Measurements from ENCODE around the gene SS18L1. TPM values are rescaled to one million over a fixed set of nuclear protein-coding genes. Genes with fewer than 3 reads are reported as not detected.

Gene SS18L1
- polyA plus RNA-seq, 6 donors from 2014 or later: 0.41 to 1.7 (median 1.2) TPM; not detected in 1

DNA sequence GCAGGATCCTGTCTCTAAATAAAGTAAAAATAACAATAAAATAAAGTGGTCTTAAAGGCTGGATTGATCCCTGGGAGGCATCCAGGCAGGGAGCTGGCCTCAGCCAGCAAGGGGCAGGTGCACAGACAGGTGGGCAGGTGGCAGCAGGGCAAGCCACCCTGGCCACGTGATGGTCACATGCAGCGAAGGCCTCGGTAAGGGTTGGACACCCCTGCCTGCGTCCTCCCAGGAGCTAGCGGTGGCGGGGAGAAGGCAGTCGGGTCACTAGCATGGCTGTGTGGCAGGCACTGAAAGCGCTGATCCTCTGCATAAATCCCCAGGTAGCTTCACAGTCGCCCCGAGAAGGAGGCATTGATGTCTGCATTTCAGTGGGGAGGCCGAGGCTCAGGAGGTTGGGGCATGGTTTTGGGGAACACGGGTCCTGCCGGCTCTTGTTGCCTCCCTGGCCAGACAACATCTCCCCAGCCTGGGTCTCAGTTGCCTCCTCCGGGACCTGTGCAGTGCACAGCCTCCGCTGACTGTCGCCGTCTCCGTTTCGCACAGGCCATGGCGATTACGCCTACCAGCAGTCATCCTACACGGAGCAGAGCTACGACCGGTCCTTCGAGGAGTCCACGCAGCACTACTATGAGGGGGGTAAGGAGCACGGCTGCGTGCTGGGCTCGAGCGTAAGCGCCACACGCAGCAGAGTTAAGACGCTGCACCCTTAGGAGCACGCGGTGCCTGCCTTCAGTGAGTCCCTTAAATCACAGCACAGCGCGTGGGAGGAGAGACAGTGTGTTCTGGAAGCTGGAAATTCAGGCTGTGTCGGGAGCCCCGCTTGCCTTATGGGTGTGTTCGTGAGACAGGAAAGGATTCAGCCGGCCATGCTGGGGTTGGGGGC lies 21.6 kb downstream of the SS18L1 start:
- Mint-ChIP-seq H3K36me3 (peaks cover 4 to 6% of the 10 kb centered on the region in 2 donors), H3K4me1 (no peaks in the 10 kb centered on the region), H3K27me3 (no peaks in the 10 kb centered on the region), H3K9me3 (no peaks in the 10 kb centered on the region), H3K27ac (no peak overlapping the region), H3K4me3 (no peak overlapping the region)
- DNase-seq (no peak), ATAC-seq (ENCODE audit: low read depth in 2 of 2) (no peak)

DNA sequence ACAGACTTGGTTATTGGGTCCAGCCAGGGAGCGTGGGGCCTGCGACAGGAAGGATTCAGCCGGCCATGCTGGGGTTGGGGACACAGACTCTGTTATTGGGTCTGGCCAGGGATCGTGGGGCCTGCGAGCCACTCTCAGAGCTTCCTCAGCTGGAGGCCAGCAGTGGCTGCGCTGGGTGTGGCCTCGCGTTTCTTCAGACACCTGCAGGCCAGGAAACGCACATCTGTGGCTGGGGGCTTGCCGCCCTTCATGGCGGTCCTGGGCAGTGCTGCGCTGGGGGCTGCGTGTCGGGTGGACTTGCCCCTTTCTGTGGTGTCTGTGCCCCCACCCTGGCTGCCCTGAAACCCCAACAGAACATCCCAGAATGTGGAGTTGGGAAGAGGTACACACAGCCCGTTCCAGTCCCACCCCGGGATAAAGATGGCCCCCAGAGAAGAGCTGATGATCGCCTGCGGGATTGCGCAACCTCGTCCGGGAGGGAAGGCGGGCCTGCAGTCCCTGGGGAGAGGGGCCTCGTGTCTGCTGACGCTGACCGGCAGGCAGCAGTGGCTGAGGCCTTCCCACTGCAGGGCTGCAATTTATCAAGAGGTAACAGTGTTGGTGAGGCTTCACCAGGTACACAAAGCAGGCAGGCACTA lies 22.3 kb downstream of the SS18L1 start:
- Mint-ChIP-seq H3K9me3 (no peaks in the 10 kb centered on the region), H3K27me3 (no peaks in the 10 kb centered on the region), H3K27ac (no peak overlapping the region), H3K36me3 (peaks cover 4 to 6% of the 10 kb centered on the region in 2 donors), H3K4me3 (no peak overlapping the region), H3K4me1 (no peaks in the 10 kb centered on the region)
- no peak for DNase-seq
- no peak for ATAC-seq (ENCODE audit: low read depth in 2 of 2)

DNA sequence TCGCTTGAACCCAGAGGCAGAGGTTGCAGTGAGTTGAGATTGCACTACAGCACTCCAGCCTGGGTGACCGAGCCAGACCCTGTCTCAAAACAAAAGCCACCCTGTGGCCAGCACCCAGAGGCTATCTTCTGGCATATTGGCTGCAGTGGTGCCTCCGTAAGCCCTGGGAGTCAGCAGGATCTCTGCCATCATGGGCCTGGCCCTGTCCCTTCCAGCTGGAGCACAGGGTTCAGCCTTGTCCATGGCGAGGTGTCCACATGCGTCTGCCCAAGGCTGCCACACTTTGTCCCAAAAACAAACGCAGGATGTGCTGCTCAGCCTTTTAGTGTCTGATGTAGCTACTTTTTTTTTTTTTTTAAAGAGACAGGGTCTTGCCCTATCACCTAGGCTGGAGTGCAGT lies 23.9 kb downstream of the SS18L1 start:
- Mint-ChIP-seq H3K27ac (no peak overlapping the region), H3K9me3 (no peaks in the 10 kb centered on the region), H3K4me1 (no peaks in the 10 kb centered on the region), H3K27me3 (no peaks in the 10 kb centered on the region), H3K36me3 (peaks cover 4 to 6% of the 10 kb centered on the region in 2 donors), H3K4me3 (no peak overlapping the region)
- ATAC-seq (ENCODE audit: low read depth in 2 of 2) (no peak), DNase-seq (no peak)

DNA sequence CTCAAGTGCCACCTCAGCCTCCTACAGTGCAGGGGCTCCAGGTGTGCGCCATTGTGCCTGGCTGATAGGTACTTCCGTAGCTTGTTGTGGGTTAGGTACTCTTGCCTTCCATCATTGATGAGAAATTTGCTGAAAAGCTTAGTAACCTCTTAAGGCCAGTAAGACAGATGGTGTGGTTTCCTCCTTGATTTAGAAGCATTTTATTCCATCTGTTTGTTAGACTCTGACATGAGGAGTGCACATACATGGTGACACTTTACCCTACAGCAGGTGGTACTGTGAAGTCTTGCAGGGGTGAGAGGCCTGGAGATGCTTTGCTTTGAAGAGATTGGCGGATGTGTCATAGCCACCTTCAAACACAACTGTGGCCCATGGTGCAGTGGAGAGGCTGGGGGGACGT lies 24.5 kb downstream of the SS18L1 start:
- Mint-ChIP-seq H3K27ac (no peak overlapping the region), H3K36me3 (peaks cover 4 to 6% of the 10 kb centered on the region in 2 donors), H3K4me1 (no peaks in the 10 kb centered on the region), H3K27me3 (no peaks in the 10 kb centered on the region), H3K4me3 (no peak overlapping the region), H3K9me3 (no peaks in the 10 kb centered on the region)
- DNase-seq: no peak
- no peak for ATAC-seq (ENCODE audit: low read depth in 2 of 2)

DNA sequence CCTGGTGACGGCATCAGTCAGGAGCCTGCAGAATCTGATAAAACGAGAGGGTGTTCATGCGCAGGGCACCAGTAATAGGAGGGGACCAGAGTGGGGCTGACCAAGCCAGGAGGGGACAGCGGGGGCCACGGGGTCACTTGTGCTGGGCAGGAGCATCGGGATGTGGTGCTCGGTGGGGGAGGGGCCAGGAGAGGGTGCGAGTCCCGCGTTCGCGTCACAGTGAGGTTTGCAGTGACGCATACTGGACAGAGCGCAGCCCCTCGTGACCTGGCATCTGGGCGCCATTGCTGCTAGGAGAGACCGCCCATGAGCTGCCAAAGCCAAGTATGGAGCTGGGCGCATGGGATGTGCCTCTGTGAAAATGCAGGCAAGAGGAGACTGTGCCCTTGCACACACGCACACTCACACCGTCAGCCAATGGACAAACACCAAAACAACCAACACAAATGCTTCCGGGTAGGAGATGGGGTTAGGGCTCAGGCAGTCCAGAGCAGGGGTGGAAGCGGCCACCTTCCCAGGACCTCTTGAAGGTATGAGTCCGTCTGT lies 25.4 kb downstream of the SS18L1 start:
- no peak for ATAC-seq (ENCODE audit: low read depth in 2 of 2)
- Mint-ChIP-seq H3K27ac (peak overlapping the region in 1 of 6 donors; percentile 33), H3K4me1 (no peaks in the 10 kb centered on the region), H3K4me3 (no peak overlapping the region), H3K27me3 (no peaks in the 10 kb centered on the region), H3K9me3 (no peaks in the 10 kb centered on the region), H3K36me3 (peaks cover 4 to 6% of the 10 kb centered on the region in 2 donors)
- no peak for DNase-seq

DNA sequence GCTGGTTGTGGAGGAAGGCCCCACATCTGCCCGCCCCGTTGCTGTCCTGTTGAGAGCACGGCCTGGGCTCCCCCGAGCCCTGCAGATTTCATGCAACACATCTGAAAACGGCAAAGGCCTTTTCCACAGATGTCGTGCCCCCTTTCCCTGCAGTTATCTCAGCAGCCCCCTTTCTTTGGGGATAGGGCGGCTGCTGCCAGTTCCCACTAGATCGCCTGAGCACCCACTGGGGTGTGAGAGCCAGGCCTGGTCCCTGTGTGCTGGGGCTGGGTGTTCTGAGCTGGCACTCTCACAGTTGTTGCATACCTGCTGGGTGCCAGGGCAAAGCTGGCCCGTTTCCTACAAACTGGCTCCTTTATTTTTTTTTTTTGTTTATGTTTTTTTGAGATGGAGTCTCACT lies 27.0 kb downstream of the SS18L1 start:
- DNase-seq: no peak
- H3K36me3 Mint-ChIP-seq: peaks cover 4 to 9% of the 10 kb centered on the region in 2 donors
- H3K27me3 Mint-ChIP-seq: no peaks in the 10 kb centered on the region
- no peak overlapping the region for H3K27ac Mint-ChIP-seq
- H3K4me3 Mint-ChIP-seq: no peak overlapping the region
- H3K9me3 Mint-ChIP-seq: no peaks in the 10 kb centered on the region
- ATAC-seq (ENCODE audit: low read depth in 2 of 2): no peak
- H3K4me1 Mint-ChIP-seq: no peaks in the 10 kb centered on the region

DNA sequence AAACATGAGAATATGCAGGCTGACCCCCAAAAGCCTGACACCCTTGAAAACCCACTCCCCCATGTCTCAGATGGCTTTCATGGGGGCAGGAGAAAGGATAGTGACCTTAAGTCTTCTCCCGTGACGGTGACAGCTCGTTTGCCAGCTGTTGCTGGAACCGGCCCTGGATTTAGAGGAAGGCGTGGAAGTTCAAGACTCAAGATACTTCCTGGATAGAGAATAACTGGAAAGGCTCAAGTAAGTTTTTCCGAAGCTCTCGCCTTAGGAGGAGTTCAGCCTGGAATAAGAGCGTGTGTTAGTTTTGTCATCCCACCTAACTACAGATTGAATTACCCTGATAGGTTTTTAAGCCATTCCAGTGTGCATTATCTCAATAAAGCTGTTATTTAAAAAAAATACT lies 27.7 kb downstream of the SS18L1 start:
- Mint-ChIP-seq H3K27ac (peak overlapping the region in 2 of 6 donors; percentile 25 to 47), H3K4me3 (no peak overlapping the region), H3K36me3 (peaks cover 3 to 8% of the 10 kb centered on the region in 2 donors), H3K27me3 (no peaks in the 10 kb centered on the region), H3K9me3 (no peaks in the 10 kb centered on the region), H3K4me1 (no peaks in the 10 kb centered on the region)
- ATAC-seq (ENCODE audit: low read depth in 2 of 2): no peak
- DNase-seq: no peak

DNA sequence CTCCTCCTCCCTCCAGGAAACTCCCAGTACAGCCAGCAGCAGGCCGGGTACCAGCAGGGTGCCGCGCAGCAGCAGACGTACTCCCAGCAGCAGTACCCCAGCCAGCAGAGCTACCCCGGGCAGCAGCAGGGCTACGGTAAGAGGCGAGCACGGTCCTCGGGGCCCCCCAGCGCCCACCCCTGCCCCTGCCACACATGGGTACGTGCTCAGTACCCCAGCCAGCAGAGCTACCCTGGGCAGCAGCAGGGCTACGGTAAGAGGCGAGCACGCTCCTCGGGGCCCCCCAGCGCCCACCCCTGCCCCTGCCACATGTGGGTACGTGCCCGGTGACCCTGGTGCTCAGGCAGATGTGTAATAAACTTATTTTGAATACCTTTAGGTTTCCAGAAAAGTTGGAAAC lies 29.1 kb downstream of the SS18L1 start:
- no peak for ATAC-seq (ENCODE audit: low read depth in 2 of 2)
- H3K9me3 Mint-ChIP-seq: no peaks in the 10 kb centered on the region
- DNase-seq: no peak
- no peaks in the 10 kb centered on the region for H3K27me3 Mint-ChIP-seq
- H3K4me1 Mint-ChIP-seq: no peaks in the 10 kb centered on the region
- H3K4me3 Mint-ChIP-seq: no peak overlapping the region
- no peak overlapping the region for H3K27ac Mint-ChIP-seq
- H3K36me3 Mint-ChIP-seq: peaks cover 0 to 8% of the 10 kb centered on the region in 2 donors

DNA sequence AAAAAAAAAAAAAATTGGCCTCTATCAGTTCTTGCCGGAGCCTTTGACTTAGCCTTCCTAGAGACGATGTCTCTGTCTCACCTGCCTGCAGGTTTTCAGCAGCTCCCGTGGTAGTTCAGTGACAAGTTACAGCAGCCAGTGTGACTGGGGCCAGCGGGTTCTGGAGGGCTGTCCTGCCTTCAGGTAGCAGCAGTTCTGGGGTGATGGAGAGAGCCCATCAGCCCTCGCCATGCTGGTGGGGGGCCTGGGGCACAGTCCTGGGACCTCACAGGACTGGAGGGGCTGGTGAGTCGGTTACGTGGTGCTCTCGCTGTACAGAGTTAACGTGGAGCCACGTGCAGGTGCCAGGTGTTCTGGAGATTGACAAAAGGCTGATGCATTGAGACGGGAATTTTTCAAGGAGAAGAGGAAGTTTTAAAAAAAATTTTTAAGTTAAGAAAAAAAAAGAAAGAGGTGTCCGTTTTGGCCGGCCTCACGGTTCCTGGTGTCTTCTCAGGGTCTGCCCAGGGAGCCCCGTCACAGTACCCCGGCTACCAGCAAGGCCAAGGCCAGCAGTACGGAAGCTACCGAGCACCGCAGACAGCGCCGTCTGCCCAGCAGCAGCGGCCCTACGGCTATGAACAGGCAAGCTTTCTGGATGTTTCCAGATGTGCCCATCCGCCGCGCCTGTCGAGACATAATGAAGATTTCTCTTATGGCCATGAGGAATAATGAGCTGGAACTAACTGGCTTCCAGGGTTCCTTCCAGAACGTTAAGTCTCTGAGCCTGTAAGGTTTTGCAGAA lies 30.6 kb downstream of the SS18L1 start:
- Mint-ChIP-seq H3K4me3 (no peak overlapping the region), H3K36me3 (peaks cover 0 to 8% of the 10 kb centered on the region in 2 donors), H3K27ac (no peak overlapping the region), H3K4me1 (no peaks in the 10 kb centered on the region), H3K27me3 (no peaks in the 10 kb centered on the region), H3K9me3 (no peaks in the 10 kb centered on the region)
- no peak for ATAC-seq (ENCODE audit: low read depth in 2 of 2)
- DNase-seq: no peak

DNA sequence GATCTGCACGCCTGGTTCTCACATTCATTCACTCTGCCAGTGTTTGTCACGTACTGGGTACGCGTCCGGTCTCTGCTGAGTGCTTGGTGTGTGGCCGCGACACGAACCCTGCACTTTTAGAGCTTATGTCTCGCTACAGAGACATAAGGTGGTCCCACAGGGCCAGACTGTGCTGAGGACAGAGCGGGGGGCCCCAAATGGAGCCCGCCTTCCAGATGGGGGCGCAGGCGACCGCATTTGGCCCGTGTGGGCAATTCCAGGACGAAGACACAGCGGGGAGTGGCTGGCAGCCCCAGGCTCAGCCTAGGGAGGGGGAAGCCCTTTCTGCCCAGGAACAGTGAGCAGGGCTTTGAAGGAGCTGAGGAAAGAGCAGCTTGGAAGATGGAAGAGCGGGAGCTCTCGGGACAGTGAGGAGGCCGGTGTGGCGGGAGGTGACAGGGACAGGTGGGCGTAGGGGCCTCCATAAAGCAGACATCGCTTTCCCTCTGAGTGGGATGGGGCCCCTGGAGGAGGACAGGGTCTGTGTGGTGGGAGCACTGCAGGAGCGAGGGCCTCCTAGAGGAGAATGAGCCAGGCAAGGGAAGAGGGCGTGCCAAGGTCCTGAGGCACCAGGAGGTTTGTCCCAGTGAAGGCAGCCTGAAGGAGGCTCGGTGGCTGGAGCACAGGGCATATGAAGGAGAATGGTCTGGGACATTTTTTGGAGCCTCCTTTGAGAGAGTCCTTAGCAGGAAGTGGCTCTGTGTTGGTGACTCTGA lies 31.5 kb downstream of the SS18L1 start:
- Mint-ChIP-seq H3K27me3 (no peaks in the 10 kb centered on the region), H3K9me3 (no peaks in the 10 kb centered on the region), H3K4me3 (peak overlapping the region in 1 of 8 donors; percentile 47), H3K36me3 (peaks cover 0 to 8% of the 10 kb centered on the region in 2 donors), H3K27ac (peak overlapping the region in 3 of 6 donors; percentile 76 to 92 (median 85)), H3K4me1 (no peaks in the 10 kb centered on the region)
- DNase-seq: no peak
- no peak for ATAC-seq (ENCODE audit: low read depth in 2 of 2)

DNA sequence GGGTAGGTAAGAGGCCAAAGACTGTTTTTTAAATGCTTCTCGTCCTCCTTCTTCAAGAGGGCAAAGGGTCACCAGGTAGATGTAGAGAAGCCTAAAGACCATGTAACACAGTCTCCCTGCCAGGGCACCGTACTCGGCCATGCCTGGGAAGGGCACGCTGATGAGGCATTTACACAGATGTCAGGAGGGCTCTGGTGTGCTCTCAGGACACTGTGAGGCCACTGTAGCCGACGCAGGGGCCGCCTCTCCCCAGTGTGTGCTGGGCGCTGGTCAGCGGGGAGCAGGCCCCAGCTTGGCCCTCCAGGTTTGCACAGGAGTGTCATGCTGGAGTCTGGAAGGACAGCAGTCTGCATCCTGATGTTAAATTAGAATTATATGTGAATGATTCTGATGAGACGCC lies 32.1 kb downstream of the SS18L1 start:
- Mint-ChIP-seq H3K27me3 (no peaks in the 10 kb centered on the region), H3K36me3 (peaks cover 0 to 8% of the 10 kb centered on the region in 2 donors), H3K4me1 (no peaks in the 10 kb centered on the region), H3K27ac (peak overlapping the region in 1 of 6 donors; percentile 70), H3K9me3 (no peaks in the 10 kb centered on the region), H3K4me3 (no peak overlapping the region)
- DNase-seq (no peak), ATAC-seq (ENCODE audit: low read depth in 2 of 2) (no peak)

DNA sequence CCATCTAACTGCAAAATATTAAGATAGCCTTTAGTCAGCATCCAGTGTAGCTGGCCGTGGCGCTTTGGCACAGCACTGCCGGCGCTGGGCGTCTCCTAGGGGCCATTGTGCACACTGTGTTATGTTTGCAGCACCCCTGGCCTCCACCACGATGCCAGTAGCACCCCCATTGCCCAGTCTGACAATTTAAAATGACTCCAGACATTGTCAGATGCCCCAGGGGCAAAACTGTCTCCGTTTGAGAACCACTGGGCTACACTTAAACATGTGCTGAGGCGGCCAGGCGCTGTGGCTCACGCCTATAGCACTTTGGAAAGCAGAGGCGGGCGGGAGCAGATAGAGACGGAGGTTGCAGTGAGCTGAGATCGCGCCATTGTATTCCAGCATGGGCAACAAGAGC lies 33.3 kb downstream of the SS18L1 start:
- no peaks in the 10 kb centered on the region for H3K27me3 Mint-ChIP-seq
- H3K4me3 Mint-ChIP-seq: no peak overlapping the region
- H3K9me3 Mint-ChIP-seq: no peaks in the 10 kb centered on the region
- ATAC-seq (ENCODE audit: low read depth in 2 of 2) (no peak), DNase-seq (no peak)
- peaks cover 0 to 8% of the 10 kb centered on the region in 2 donors for H3K36me3 Mint-ChIP-seq
- H3K27ac Mint-ChIP-seq: no peak overlapping the region
- peaks cover 0 to 2% (median 2%) of the 10 kb centered on the region in 3 donors for H3K4me1 Mint-ChIP-seq

DNA sequence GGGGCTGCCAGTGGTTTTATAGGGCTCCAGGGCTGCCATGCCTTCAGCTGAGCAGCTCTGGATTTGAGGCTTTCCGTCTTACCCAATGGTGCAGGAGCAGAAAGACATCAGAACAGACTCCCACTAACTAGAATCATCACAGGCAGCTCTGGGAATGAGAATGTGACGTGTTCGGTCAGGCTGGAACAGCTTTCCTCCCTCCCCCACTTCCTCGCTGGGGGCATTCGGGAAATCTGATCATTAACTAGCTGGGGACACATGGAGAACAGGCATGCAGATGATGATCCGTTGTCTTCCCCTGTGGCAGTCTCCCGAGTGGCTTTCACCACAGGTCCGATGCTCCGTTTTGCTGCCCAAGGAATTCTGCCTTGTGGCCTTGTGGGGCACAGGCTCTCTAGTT lies 33.7 kb downstream of the SS18L1 start:
- Mint-ChIP-seq H3K36me3 (peaks cover 0 to 8% of the 10 kb centered on the region in 2 donors), H3K27me3 (no peaks in the 10 kb centered on the region), H3K4me3 (no peak overlapping the region), H3K4me1 (peaks cover 0 to 7% (median 5%) of the 10 kb centered on the region in 3 donors), H3K9me3 (no peaks in the 10 kb centered on the region), H3K27ac (peak overlapping the region in 2 of 6 donors; percentile 37 to 65)
- ATAC-seq (ENCODE audit: low read depth in 2 of 2) (no peak), DNase-seq (no peak)
